Measurements from ENCODE around the gene POLD4. TPM values are rescaled to one million over a fixed set of nuclear protein-coding genes. Genes with fewer than 3 reads are reported as not detected.

Gene POLD4
- total and polyA plus RNA-seq, 4 donors, result 18.8 to 246 (median 86.0) TPM

DNA sequence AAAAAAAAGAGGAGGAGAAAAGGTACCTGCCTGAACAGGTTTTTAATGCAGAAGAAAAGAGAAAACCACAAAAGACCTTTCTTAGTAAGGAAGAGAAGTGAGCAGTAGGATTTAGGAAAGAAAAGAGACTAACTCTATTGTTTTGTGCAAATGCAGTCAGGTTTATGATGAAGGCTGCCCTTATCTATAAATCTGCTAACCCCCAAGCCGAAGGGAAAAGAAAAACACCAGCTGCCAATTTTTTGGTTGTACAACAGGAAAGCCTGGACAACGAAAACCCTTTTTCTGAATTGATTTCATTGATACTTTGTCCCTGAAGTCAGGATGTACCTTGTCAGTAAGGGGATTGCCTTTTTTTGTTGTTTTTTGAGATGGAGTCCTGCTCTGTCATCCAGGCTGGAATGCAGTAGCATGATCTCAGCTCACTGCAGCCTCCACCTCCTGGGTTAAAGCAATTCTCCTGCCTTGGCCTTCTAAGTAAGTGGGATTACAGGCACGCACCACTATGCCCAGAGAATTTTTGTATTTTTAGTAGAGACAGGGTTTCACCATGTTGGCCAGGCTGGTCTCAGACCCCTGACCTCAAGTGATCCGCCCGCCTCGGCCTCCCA lies 21.2 kb downstream of the POLD4 start:
- 91% methylated on average over 6 of the region's 6 CpGs for WGBS
- DNase-seq (ENCODE audit: low spot score), result no peak
- no peak overlapping the region for H3K9ac ChIP-seq (ENCODE audit: low read depth in 1 of 2, low read length in 2 of 2)
- no peaks in the 10 kb centered on the region for H3K27me3 ChIP-seq (ENCODE audit: control insufficient read depth in 4 of 4, insufficient read depth in 4 of 4, low read length in 3 of 4)
- no peak for TF ChIP-seq JUND (IDR thresholded peaks at IDR 0.05)
- no peak for TF ChIP-seq RAD21 (IDR thresholded peaks at IDR 0.05)
- TF ChIP-seq FOXA2 (IDR thresholded peaks at IDR 0.05), result no peak
- TF ChIP-seq EGR1 (IDR thresholded peaks at IDR 0.05; ENCODE audit: low read depth in 2 of 2), result no peak
- no peak for TF ChIP-seq TAF1 (conservative IDR thresholded peaks at IDR 0.05)
- TF ChIP-seq NR2F2 (IDR thresholded peaks at IDR 0.05), result no peak
- TF ChIP-seq, protein P1, sequence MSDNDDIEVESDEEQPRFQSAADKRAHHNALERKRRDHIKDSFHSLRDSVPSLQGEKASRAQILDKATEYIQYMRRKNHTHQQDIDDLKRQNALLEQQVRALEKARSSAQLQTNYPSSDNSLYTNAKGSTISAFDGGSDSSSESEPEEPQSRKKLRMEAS (IDR thresholded peaks at IDR 0.05), result no peak
- H3K36me3 ChIP-seq (ENCODE audit: control insufficient read depth in 4 of 4, insufficient read depth in 3 of 4, low read depth in 1 of 4, low read length in 3 of 4), result peaks cover 0 to 3% (median under 1%) of the 10 kb centered on the region in 4 donors
- H3K9me3 ChIP-seq (ENCODE audit: control insufficient read depth in 4 of 4, low read length in 3 of 4), result no peaks in the 10 kb centered on the region
- H3K27ac ChIP-seq (ENCODE audit: low read depth in 1 of 2, low read length in 2 of 2), result no peak overlapping the region
- H3K4me1 ChIP-seq (ENCODE audit: control insufficient read depth in 4 of 4, insufficient read depth in 4 of 4, low read length in 3 of 4), result no peaks in the 10 kb centered on the region
- H3K4me3 ChIP-seq (ENCODE audit: low read depth in 1 of 3, low read length in 3 of 3), result no peak overlapping the region

DNA sequence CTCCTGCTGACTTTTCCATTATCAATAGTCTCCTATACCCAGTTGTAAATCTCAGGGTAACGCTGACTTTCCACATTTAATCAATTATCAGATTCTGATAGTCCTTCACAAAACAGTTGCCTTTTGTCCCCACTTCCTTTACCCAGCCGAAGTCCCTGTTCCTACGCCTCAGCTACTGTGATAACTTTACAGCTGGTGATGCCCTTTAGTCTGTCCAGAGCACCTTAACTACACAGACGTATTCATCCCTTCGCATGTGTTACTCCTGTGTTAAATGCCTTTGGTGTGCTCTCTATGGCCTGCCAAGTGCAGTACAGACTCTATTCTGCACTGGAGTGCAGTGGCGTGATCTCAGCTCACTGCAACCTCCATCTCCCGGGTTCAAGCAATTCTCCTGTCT lies 29.8 kb downstream of the POLD4 start:
- Histone ChIP-seq H3K9ac (ENCODE audit: low read depth in 1 of 2, low read length in 2 of 2) (no peak overlapping the region), H3K4me3 (ENCODE audit: low read depth in 1 of 3, low read length in 3 of 3) (no peak overlapping the region), H3K4me1 (ENCODE audit: control insufficient read depth in 4 of 4, insufficient read depth in 4 of 4, low read length in 3 of 4) (peaks cover 0 to 2% (median under 1%) of the 10 kb centered on the region in 4 donors), H3K9me3 (ENCODE audit: control insufficient read depth in 4 of 4, low read length in 3 of 4) (no peaks in the 10 kb centered on the region), H3K27ac (ENCODE audit: low read depth in 1 of 2, low read length in 2 of 2) (no peak overlapping the region), H3K27me3 (ENCODE audit: control insufficient read depth in 4 of 4, insufficient read depth in 4 of 4, low read length in 3 of 4) (no peaks in the 10 kb centered on the region), H3K36me3 (ENCODE audit: control insufficient read depth in 4 of 4, insufficient read depth in 3 of 4, low read depth in 1 of 4, low read length in 3 of 4) (no peaks in the 10 kb centered on the region)
- DNase-seq (ENCODE audit: low spot score), result no peak
- TF ChIP-seq, protein P2, sequence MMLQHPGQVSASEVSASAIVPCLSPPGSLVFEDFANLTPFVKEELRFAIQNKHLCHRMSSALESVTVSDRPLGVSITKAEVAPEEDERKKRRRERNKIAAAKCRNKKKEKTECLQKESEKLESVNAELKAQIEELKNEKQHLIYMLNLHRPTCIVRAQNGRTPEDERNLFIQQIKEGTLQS (IDR thresholded peaks at IDR 0.05), result no peak
- TF ChIP-seq FOXA1 (IDR thresholded peaks at IDR 0.05) (no peak), FOXA2 (IDR thresholded peaks at IDR 0.05) (no peak), JUND (IDR thresholded peaks at IDR 0.05) (no peak), NR2F2 (IDR thresholded peaks at IDR 0.05) (no peak)
- TF ChIP-seq, protein P3, sequence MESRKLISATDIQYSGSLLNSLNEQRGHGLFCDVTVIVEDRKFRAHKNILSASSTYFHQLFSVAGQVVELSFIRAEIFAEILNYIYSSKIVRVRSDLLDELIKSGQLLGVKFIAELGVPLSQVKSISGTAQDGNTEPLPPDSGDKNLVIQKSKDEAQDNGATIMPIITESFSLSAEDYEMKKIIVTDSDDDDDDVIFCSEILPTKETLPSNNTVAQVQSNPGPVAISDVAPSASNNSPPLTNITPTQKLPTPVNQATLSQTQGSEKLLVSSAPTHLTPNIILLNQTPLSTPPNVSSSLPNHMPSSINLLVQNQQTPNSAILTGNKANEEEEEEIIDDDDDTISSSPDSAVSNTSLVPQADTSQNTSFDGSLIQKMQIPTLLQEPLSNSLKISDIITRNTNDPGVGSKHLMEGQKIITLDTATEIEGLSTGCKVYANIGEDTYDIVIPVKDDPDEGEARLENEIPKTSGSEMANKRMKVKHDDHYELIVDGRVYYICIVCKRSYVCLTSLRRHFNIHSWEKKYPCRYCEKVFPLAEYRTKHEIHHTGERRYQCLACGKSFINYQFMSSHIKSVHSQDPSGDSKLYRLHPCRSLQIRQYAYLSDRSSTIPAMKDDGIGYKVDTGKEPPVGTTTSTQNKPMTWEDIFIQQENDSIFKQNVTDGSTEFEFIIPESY (IDR thresholded peaks at IDR 0.05), result no peak
- 89% methylated on average over 7 of the region's 7 CpGs for WGBS

DNA sequence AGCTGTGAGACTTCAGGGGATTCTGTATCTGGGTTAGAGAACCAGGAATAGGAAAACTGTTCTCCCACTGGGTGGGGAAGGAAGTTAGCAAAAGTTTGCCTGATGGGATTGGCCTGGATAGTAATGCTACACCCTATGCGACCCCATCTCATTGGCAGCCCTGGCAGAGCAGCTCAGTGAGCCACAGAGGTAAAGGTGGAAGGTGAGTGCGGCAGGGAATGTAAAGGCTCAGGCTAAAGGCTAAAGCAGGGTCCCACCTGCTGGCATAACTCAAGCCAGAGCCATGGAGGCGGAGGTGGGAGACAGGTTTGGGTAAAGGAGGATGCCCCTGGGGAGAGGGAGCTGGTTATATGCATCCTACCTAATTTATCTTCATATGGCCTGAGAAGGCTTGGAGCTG lies 31.3 kb downstream of the POLD4 start:
- Histone ChIP-seq H3K9me3 (ENCODE audit: control insufficient read depth in 4 of 4, low read length in 3 of 4) (no peaks in the 10 kb centered on the region), H3K27me3 (ENCODE audit: control insufficient read depth in 4 of 4, insufficient read depth in 4 of 4, low read length in 3 of 4) (no peaks in the 10 kb centered on the region), H3K36me3 (ENCODE audit: control insufficient read depth in 4 of 4, insufficient read depth in 3 of 4, low read depth in 1 of 4, low read length in 3 of 4) (no peaks in the 10 kb centered on the region), H3K9ac (ENCODE audit: low read depth in 1 of 2, low read length in 2 of 2) (no peak overlapping the region), H3K27ac (ENCODE audit: low read depth in 1 of 2, low read length in 2 of 2) (no peak overlapping the region), H3K4me1 (ENCODE audit: control insufficient read depth in 4 of 4, insufficient read depth in 4 of 4, low read length in 3 of 4) (peaks cover 0 to 12% (median 5%) of the 10 kb centered on the region in 4 donors), H3K4me3 (ENCODE audit: low read depth in 1 of 3, low read length in 3 of 3) (no peak overlapping the region)
- no peak for TF ChIP-seq NR2F2 (IDR thresholded peaks at IDR 0.05)
- TF ChIP-seq FOXA2 (IDR thresholded peaks at IDR 0.05), result no peak
- TF ChIP-seq, protein P1 (IDR thresholded peaks at IDR 0.05), result no peak
- TF ChIP-seq JUND (IDR thresholded peaks at IDR 0.05), result no peak
- TF ChIP-seq, protein P4, sequence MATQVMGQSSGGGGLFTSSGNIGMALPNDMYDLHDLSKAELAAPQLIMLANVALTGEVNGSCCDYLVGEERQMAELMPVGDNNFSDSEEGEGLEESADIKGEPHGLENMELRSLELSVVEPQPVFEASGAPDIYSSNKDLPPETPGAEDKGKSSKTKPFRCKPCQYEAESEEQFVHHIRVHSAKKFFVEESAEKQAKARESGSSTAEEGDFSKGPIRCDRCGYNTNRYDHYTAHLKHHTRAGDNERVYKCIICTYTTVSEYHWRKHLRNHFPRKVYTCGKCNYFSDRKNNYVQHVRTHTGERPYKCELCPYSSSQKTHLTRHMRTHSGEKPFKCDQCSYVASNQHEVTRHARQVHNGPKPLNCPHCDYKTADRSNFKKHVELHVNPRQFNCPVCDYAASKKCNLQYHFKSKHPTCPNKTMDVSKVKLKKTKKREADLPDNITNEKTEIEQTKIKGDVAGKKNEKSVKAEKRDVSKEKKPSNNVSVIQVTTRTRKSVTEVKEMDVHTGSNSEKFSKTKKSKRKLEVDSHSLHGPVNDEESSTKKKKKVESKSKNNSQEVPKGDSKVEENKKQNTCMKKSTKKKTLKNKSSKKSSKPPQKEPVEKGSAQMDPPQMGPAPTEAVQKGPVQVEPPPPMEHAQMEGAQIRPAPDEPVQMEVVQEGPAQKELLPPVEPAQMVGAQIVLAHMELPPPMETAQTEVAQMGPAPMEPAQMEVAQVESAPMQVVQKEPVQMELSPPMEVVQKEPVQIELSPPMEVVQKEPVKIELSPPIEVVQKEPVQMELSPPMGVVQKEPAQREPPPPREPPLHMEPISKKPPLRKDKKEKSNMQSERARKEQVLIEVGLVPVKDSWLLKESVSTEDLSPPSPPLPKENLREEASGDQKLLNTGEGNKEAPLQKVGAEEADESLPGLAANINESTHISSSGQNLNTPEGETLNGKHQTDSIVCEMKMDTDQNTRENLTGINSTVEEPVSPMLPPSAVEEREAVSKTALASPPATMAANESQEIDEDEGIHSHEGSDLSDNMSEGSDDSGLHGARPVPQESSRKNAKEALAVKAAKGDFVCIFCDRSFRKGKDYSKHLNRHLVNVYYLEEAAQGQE (IDR thresholded peaks at IDR 0.05), result no peak
- TF ChIP-seq RXRA (IDR thresholded peaks at IDR 0.05), result no peak
- no peak for TF ChIP-seq TAF1 (conservative IDR thresholded peaks at IDR 0.05)
- TF ChIP-seq RAD21 (IDR thresholded peaks at IDR 0.05), result no peak
- no peak for TF ChIP-seq HNF4A (conservative IDR thresholded peaks at IDR 0.05)
- TF ChIP-seq, protein P2 (IDR thresholded peaks at IDR 0.05), result no peak
- no peak for TF ChIP-seq EGR1 (IDR thresholded peaks at IDR 0.05; ENCODE audit: low read depth in 2 of 2)
- TF ChIP-seq, protein P3 (IDR thresholded peaks at IDR 0.05), result no peak
- TF ChIP-seq FOXA1 (IDR thresholded peaks at IDR 0.05), result no peak
- no peak for TF ChIP-seq HNF4G (IDR thresholded peaks at IDR 0.05)
- no peak for TF ChIP-seq GABPA (IDR thresholded peaks at IDR 0.05 in 1 of 2, conservative IDR thresholded peaks at IDR 0.05 in 1 of 2)
- no peak for TF ChIP-seq SP1 (IDR thresholded peaks at IDR 0.05)
- no peak for TF ChIP-seq YY1 (IDR thresholded peaks at IDR 0.05)
- 98% methylated on average over 3 of the region's 3 CpGs for WGBS
- no peak for DNase-seq (ENCODE audit: low spot score)
